HG03521 (cell line): ENCODE data around the gene PCDH9.

ENCODE experiments used
- ATAC-seq: cut with Tn5 transposase; IDR thresholded peaks from one replicate; pipeline ENCODE4 v1.9.1; 2021; ENCODE audit warnings: mild to moderate bottlenecking, moderate library complexity; ENCODE audit not compliant: unreplicated experiment

Gene PCDH9

DNA sequence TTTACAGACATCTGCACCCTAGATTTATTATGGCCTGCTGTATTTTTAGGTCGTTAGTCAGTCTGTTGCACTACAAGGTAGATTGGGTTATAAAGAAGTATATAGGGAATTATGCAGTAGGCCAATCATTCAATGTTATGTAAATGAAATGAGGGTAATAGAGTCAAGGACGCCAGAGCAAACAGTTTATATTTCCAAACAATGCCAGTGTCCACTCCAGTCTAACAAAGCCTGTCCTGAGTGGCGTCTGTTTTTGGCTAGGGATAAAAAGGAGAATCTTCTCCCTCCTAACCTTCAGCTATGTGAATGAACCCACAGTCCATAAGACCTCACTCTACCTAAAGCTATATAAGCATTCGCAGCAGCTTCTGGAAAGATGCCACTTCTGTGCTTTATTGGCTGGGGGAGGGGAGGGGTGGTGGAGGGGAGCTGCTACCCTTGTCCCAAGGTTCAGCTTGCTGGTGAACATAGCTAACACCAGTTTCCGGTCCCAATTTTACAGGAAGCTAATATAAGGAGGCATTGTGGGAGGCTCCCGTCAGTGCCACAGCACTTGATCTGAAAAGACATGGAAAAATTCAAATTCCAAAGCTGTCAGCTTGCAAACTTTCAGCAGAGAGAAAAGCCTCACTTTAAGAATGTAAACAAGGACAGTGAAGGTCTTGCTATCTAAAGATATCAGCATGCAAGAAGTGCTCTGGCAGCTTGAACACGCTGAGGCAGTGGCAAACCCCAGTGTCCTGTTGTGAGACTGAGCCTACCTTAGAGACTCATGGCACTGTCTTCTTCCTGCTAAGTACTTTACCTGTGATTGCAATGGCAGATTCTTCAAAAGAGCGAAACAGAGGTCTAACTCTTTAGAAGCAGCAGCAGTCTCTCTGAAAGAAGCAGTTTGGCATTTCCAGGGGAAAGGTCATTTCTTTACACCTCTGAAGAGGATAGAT is 369.9 kb downstream of the PCDH9 start:
- no peak for ATAC-seq

DNA sequence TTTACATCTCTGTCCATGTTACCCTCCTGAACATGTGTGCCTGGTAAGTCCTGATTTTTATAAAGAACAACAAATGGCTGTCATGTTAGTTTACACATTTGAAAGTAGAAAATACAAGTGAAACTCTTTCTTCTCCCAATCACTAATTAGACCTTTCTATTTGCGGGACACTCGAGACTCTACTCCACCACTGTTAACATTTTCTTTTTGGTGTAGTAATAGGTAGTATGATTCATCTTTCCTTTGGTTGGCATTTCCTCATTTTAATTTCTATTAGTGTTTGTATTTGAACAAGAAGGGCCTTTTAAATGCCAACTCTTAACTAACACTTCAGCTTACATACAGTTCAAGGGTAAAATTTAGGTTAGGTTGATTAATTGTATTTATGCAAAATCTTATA is 371.1 kb downstream of the PCDH9 start:
- no peak for ATAC-seq

DNA sequence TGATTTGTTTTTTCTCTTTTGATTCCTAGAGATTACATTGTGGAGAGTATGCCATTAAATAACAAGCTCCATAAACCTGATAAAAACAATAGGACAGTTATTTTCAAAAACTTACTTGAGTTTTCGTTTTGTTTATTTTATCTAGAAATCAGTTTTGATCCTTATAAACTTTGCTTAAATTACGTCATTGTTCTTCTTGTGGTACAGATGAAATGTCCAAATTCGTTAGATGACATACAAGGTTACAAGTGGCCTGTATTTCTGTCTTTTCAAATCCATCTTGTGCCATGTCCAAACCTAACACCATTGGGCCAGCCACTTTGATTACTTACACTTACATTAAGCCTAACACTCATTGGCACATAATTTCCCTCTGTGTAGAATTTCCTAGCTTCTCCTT is 372.0 kb downstream of the PCDH9 start:
- ATAC-seq = no peak

DNA sequence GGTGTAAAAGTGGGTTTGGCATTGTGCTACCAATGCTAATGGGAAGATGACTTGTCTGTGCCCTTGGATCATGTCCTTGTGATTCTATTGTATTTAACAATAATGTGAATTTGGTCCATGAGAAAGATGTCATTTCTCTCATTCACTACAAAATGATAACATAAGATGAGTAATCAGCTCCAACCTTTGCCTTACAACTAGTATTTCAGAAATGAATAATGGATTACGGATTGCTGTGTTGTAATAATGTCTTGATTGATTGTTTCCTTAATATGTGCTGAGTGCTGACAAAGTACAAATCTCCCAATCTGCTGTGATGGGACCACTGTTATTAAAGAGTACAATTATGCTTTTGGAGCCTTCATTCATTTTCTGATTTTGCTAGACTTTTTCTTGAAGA is 375.0 kb downstream of the PCDH9 start:
- ATAC-seq = no peak

DNA sequence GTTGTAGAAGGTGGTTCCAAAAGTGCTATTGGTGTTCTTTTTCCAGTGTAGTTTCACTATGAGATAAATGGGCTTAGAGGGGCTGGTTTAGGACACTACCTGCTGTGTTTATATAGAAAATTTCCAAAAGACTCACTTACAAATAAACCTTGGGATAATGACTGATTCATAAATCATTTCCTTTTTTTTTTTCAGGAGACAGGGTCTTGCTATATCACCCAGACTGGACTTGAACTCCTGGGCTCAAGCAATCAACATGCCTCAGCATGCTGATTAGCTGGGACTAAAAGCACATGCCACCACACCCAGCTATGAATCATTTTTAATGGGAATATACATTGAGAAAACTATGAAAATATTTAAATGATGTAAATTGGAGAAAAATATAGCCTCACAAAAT is 376.6 kb downstream of the PCDH9 start:
- ATAC-seq = no peak

DNA sequence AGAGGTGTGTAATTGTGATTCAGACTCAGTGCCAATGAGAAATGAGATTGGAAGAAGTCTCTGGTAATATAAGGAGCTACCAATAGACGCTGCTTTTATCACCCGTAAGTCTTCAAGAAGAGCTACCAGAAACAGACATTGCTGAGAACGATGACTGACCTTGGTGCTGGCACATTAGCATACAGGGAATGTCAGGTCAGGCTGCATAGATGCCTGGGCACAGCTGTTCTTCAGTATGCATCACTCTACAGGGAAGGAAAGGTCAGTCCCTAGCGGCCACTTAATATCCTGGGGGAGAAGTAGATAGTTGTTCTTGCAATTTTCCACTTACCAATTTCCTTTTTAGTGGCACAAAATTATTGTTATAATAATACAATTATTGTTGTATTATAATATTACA is 380.4 kb downstream of the PCDH9 start:
- ATAC-seq = no peak

DNA sequence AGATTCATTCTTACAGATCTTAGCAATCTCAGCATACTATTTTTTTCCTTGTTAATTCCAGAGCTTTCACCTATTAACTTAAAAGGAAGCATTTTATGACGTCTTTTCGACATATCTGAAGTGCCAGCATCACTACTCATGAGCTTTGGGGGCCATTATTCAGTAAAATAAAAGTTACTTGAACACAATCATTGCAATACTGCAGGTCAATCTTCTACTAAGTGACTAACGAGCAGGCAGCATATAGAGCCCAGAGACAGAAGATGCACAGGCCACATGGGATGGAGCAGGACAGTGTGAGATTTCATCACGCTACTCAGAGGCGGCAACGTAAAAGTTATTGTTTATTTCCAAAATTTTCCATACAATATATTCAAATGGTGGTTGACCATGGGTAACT is 382.6 kb downstream of the PCDH9 start:
- ATAC-seq = no peak

DNA sequence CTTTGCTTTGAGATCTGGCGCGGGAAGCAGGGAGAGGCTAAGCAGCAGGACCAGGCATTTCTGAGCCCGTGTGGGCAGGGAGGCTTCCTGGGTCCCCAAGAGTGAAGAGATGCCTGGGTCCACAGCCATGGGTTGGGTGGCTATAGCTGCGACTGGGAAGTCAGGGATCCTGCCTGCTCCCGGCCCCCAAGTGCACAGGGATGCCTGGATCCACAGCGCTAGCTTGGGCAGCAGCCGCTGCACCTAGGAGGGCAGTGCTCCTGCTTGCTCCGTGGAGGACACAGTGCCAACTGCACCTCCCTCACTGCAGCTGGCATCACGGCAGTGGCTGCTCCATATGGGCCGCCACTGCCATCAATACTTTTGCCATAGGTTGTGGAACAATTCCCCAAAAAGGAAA is 384.7 kb downstream of the PCDH9 start:
- no peak for ATAC-seq

DNA sequence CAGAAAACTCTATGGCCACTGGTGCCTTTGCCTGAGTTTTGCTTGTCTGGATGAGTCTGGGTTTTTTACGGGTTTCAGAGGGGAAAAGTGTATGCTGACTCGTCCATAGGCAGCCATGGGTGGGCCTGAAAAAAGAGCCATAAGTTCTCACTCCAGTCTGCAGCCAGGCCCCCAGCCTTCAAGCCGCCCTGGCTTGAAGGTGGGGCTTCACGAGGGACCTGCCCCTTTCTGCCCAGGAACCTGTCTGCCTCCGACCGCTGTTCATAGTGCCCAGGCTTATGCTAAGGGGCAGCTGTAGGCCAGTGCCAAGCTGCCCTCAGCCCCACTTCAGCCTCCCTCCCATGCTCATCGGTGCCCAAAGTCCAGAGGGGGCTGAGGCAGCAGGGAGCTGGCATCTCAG is 385.2 kb downstream of the PCDH9 start:
- ATAC-seq = no peak

DNA sequence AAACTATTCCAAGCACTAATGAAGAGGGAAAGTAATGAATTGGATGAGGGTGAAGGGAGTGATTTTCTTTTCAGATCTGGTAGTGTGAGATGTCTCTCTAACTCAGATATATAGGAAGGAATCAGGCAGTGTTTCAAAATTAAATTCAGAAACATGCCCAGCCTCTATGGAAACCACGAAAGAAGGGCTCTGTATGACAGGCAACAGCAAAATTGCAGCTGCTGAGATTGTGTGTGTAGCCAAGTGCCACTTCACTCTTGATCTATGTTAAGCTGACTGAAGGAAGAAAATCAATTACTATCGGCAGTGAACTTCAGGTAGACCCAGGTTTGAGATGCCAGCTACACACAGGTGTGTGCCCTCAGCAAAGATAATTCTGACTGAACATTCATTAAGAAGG is 387.4 kb downstream of the PCDH9 start:
- ATAC-seq = no peak

DNA sequence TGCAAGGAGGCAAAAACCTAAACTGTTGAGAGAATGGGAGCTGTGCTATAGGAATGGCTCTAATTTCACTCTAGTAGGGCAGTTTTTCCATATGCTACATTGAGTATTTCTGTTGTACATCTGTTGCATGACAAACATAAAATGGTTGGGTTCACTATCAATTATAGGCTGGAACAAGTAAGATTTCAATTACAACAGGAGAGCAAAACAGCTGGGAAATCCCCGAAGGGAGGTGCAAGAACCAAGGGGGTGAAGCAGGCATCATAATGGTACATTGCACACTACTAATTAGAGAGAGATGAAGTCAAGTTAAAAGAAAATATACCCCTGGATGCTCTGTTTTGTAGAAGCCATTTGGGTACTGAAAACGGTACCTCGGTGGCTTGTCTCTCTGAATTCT is 389.5 kb downstream of the PCDH9 start:
- no peak for ATAC-seq

DNA sequence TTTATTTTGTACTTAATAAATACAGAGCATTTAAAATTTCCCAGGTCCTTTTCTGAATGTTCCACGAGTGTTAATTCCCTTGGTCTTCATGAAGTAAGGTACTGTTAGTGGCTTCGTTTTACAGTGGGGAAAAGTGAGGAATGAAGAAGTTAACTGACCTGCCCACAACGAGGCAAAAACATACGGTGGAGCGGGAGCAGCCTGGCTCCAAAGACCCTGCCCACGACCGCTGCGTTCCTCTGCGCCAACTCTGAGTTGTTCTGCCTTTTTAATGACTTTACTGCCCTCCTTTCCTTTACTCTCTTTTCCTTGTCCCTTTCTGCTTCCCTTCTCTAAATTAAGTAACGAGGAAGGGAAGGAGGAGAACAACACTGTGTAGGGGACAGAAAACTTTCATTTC is 392.9 kb downstream of the PCDH9 start:
- ATAC-seq = no peak

DNA sequence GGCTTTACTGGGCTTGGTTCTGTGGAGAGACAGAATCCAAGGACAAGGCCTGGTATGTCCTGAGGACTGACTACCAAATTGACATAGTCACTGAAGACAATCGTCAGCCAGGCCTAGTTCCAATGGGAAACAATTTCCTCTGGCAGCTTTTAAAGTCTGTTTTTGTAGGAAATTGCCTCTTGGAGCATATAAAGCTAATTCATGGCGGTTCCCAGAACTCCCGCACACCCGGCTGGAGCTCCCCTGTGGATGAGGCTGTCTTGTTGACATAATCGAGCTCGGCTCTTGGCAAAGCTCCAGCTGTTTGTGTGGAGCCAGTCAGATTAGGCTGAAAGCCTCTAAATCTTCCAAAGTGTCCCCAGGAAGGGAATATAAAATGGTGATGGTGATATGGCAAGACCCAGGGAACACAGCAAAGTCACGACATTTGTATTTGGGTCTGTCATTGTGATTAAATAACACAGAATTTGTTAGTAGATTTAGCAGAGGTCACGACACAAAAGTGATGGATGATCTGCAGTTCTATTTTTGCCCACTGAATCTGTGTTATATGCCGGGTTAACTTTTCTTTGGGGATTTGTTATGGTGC is 395.0 kb downstream of the PCDH9 start:
- no peak for ATAC-seq

DNA sequence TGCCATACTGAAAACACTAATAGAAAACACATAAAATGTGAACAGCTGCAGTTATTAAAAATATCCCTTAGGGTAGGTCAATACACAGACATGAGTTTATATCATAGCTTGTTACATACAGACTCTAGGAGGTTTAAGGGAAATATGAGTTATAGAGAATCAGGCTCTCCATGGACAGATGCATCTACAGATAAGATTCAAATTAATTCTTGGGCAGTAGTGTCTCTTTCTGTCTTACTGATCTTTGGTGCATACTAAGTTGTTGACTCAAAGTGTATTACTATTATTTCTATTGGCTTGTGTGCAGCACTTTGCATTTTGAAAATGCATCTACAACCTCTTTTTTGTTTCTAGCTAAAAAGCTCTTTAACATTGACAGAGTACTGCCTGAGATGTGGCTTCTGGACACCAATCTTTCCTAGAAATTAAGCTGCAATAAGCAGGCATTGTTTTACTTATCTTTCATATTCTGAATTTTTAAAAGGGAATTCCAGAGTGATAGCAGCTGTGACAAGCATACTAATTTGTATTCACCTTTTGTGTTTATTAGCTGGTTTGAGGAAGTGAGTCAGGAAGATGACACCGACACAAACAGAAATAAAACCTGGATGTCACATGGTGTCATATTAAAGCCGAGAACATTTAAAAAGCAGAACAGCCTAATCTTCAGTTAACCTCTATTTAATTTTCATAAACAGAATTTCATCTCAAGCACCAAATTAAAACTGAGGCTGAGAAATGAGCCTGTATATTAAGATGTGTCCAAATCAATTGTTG is 399.0 kb downstream of the PCDH9 start:
- no peak for ATAC-seq

DNA sequence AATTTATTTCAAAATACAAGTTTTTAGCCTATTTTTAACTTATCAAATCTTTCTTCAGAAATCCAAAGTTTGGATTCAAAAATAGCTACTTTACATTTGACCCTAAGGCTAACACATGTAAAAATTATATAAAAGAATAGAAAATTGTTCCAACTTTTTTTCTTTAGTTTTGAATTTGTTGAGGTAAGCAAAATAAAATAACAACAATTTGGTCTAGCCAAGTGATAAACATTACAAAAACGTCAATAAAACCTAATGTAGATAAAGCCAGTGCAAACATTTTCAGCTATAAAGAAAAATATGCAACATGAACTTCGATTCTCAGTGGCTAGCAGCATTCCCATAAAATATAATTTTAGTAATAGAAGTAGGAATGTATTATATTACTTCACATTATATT is 400.3 kb downstream of the PCDH9 start:
- ATAC-seq = no peak

DNA sequence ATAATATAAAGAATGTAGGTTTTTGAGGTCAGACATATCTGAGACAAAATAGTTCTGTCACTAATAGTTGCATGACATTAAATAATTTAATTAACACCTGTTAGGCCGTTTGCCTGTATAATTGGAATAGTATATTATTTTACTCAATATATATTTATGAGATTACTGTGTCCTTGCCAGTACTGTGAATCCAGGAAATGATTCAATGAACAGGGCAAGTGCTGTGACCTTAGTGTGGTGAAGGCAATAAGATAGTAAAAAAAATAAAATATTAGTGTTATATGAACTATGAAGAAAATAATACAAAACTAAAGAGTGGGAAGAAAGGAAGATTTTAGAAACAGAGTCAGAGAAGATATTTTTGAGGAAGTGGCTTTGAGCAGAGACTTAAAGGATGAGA is 403.7 kb downstream of the PCDH9 start:
- no peak for ATAC-seq

DNA sequence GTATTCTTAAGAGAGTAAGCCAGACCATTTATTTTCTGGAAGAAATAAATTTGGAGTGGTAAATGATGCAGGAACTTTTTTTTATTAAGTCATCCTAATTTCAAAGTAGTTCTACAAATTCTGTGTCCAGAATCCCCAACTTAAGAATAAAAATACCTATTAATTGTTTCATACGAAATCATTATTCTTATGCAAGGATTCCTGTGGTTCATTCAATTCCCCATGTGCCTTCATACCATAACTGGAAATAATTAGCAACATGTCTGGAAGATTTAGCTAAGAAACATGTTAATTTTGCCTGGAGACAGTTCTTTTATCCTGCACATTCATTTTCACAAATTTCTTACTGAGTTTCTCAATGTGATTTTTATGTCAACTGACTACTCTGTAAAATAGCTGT is 408.6 kb downstream of the PCDH9 start:
- ATAC-seq = no peak

DNA sequence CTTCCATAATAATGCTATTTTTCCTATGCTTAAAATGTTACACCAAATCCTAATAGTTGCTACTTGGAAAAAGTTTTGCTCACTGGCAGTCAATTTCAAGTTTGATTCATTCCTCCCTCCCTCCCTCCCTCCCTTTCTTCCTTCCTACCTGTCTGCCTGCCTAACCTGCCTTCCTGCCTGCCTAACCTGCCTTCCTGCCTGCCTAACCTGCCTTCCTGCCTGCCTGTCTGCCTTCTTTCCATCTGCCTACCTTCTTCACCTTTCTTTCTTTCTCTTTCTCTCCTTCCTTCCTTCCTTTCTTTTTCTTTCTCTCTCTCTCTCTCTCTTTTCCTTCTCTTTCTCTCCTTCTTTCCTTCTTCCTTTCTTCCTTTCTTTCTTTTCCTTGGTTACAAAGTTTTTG is 418.7 kb downstream of the PCDH9 start:
- no peak for ATAC-seq

DNA sequence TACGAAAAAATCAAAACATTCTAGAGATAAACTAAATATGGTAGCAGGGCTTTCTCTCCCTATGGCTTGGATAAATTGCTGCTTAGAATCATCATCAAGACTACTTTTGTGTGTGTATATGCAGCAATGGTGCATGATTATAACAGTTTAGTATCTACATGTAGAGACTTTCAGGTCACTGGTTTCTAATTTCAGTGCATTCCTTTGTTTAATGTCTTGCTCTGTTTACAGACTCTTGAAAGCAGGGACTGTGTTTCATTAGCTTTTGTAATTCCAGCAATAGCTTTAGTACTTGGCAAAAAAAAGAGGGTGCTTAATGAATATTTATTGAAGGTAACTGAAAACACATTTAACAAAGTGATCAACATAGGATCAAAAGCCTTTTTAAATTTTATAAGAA is 420.7 kb downstream of the PCDH9 start:
- no peak for ATAC-seq

DNA sequence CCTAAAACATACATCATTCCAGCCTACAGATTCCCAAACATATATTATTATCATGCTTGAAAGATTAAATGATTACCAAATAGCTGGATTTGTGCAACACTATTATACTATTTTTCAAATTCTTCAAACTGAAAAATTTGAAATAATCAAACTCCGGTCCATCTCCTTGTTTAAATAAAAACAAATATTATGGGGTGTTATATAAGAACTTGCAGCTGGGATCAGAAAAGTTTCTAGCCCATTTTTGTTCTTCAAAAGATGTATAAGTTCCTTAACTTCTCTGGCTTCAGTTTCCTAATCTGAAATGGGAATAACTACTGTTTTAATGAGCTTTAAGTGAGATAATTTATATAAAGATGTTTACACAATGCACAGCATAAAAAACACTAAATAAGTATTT is 422.9 kb downstream of the PCDH9 start:
- no peak for ATAC-seq

DNA sequence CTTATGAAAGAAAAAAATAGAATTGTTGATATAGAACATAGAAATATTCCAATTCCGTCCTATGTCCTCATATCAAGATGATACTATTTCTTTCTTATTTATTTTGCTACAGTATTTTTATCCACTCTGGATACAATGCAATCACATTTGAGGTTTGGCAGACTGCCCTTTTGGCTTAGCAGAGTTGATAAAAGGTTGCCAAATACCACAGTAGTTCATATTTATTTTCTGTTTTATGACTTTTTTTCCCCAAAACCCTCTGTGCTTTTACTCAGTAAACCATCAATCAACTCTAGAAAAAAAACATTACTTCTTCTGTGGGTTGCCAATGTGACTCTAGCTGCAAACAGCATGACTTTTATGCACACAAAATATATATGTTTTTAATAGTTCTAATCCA is 424.5 kb downstream of the PCDH9 start:
- no peak for ATAC-seq
